Fibroblast of mammary gland (primary cell): Measurements from ENCODE around the gene CDCA3.

Experiments
- DNase-seq: peaks from one replicate; pipeline ENCODE4 v3.0.0-alpha.2; 2010; ENCODE audit warnings: low read depth
- H3K4me3 ChIP-seq: 2 replicates; pipeline ENCODE4 v1.5.1; 2011; ENCODE audit warnings: low read depth, mild to moderate bottlenecking, low read length, moderate library complexity; ENCODE audit not compliant: control insufficient read depth
- TF ChIP-seq, protein P1 (sequence below): conservative IDR thresholded peaks from 2 replicates; pipeline ENCODE4 v1.5.1; 2011; ENCODE audit warnings: low read depth, low read length, inconsistent platforms; ENCODE audit not compliant: control insufficient read depth, insufficient read depth

The CDCA3 gene

DNA sequence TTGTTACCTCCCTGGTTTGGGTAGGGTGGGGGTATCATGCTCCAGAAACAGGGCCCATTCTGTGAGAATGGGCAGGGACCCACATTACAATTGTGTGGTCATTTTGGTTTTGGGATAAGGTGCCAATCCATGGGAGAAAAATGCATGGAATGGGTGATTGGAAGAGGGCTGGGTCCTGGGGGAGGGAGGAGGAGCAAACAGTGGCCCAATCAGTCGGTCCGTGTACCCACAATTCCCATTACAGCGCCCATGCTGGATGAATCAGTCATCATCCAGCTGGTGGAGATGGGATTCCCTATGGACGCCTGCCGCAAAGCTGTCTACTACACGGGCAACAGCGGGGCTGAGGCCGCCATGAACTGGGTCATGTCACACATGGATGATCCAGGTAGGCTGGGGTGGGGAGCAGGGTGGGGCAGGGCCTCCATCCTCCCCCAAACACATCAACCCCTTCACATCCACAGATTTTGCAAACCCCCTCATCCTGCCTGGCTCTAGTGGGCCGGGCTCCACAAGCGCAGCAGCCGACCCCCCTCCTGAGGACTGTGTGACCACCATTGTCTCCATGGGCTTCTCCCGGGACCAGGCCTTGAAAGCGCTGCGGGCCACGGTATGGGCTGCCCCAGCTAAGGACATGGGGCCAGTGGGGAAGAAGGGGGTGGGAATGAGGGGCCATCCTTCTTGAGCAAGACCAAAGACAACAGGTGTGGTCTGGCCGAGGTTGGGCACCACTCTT, 12.7 kb upstream of the CDCA3 start:
- TF ChIP-seq, protein P1, sequence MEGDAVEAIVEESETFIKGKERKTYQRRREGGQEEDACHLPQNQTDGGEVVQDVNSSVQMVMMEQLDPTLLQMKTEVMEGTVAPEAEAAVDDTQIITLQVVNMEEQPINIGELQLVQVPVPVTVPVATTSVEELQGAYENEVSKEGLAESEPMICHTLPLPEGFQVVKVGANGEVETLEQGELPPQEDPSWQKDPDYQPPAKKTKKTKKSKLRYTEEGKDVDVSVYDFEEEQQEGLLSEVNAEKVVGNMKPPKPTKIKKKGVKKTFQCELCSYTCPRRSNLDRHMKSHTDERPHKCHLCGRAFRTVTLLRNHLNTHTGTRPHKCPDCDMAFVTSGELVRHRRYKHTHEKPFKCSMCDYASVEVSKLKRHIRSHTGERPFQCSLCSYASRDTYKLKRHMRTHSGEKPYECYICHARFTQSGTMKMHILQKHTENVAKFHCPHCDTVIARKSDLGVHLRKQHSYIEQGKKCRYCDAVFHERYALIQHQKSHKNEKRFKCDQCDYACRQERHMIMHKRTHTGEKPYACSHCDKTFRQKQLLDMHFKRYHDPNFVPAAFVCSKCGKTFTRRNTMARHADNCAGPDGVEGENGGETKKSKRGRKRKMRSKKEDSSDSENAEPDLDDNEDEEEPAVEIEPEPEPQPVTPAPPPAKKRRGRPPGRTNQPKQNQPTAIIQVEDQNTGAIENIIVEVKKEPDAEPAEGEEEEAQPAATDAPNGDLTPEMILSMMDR, result no peak
- H3K4me3 ChIP-seq, result no peak overlapping the region
- peak; percentile 16 for DNase-seq

DNA sequence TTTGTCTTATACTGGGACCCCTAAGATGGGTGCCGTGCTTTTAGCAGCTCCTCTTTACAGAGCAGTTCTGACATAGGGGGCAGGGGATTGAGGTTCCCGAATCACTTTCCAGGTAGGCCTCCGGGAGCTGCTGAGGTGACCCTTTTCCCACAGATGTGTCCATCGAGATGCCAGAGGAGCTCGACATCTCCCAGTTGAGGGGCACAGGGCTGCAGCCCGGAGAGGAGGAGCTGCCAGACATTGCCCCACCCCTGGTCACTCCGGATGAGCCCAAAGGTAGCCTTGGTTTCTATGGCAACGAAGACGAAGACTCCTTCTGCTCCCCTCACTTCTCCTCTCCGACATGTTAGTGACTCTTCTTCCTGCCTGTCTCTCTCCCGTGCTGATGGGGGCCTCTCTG, 11.9 kb upstream of the CDCA3 start:
- DNase-seq, result no peak
- TF ChIP-seq, protein P1, result no peak
- no peak overlapping the region for H3K4me3 ChIP-seq

DNA sequence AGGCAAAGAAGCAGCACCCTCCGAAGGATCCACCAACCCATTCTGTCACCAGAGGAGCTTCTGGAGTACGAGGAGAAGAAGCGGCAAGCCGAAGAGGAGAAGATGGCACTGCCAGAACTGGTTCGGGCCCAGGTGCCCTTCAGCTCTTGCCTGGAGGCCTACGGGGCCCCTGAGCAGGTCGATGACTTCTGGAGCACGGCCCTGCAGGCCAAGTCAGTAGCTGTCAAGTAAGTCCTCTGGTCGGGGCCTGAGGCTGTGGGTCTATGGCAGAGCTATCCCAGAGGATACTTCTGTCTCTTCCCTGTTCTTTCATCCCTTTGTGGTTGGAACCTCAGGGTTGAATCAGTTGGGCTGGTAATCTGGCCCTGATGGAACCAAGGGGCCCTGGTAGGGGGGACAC, 10.3 kb upstream of the CDCA3 start:
- TF ChIP-seq, protein P1, result no peak
- no peak overlapping the region for H3K4me3 ChIP-seq
- no peak for DNase-seq

DNA sequence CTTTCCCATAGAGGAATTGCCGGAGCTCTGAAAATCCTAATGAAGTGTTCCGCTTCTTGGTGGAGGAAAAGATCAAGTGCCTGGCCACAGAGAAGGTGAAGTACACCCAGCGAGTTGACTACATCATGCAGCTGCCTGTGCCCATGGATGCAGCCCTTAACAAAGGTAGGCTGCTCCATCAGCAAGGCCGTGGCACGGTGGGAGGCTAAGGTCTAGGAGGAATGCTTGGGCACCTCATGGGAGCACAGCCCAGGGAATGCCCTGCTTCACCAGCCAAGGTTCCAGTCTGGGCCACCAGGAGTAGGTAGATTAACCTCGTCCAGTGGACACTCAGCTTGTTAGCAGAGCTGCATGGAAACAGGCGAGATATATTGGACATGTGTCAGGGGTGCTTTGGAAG, 9.9 kb upstream of the CDCA3 start:
- DNase-seq, result no peak
- no peak overlapping the region for H3K4me3 ChIP-seq
- TF ChIP-seq, protein P1, result no peak

DNA sequence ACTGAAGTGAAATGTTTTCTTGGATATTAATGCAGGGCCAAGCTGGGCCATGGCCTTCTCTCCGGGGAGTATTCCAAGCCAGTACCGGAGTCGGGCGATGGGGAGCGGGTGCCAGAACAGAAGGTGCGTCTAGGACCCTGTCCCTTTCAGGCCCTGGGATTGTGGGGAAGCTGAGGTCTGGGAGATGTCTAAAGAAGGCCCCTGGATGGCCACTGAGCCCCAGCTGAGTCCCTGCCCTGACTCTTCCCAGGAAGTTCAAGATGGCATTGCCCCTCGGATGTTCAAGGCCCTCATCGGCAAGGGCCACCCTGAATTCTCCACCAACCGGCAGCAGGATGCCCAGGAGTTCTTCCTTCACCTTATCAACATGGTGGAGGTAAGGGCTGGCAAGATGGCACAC, 9.0 kb upstream of the CDCA3 start:
- no peak overlapping the region for H3K4me3 ChIP-seq
- TF ChIP-seq, protein P1, result no peak
- no peak for DNase-seq

DNA sequence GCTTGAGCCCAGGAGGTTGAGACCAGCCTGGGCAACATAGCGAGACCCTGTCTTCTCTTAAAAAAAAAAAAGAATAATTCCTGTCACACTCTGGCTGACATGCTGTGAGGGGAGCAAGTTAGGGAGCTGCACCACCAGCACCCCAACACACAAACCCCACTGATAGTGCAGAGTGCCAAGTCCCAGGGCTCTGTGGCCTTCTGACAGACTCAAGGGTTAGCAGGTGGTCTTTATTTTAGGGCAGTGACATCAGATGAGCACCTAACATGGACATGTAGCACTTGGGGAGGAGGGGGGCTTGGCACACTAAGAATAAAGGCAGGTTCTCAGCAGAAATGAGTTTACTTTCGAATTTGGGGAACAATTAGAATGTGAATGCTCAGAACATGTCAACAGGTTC, 7.7 kb upstream of the CDCA3 start:
- no peak for DNase-seq
- H3K4me3 ChIP-seq, result no peak overlapping the region
- TF ChIP-seq, protein P1, result no peak
